Right lobe of liver (tissue), 6 donors: ENCODE data around the gene PRKAR1B. TPM values are rescaled to one million over a fixed set of nuclear protein-coding genes. Genes with fewer than 3 reads are reported as not detected.
A peak's percentile ranks its signal among the peaks of the same experiment; 100 is the strongest.

Experiments
- ATAC-seq, 4 donors: fragments of 200-7000 bp; cut with Tn5 transposase; one replicate each; pipeline ENCODE4 v1.9.1; 2020; ENCODE audit warnings: mild to moderate bottlenecking in 4 of 4, moderate library complexity in 4 of 4
- DNase-seq, 3 donors: peaks; one replicate each; pipeline ENCODE4 v3.0.0-alpha.2; 2020
- H3K27ac ChIP-seq, 3 donors: fragments of 200-600 bp; one replicate each; pipeline ENCODE4 v1.8.0; 2022
- H3K27me3 ChIP-seq, 2 donors: fragments of 200-600 bp; one replicate each; pipeline ENCODE4 v1.8.0; 2022
- H3K36me3 ChIP-seq, 4 donors: fragments of 200-600 bp; sonication (generic) in 1 of 4; one replicate each; pipeline versions ENCODE4 v1.5.1 to v1.8.0; 2017 to 2022; ENCODE audit warnings: control low read depth in 1 of 4
- H3K4me1 ChIP-seq, 4 donors: fragments of 200-600 bp; sonication (generic) in 1 of 4; one replicate each; pipeline versions ENCODE4 v1.5.1 to v1.8.0; 2017 to 2022; ENCODE audit warnings: control low read depth in 1 of 4
- H3K4me3 ChIP-seq, 3 donors: fragments of 200-600 bp; one replicate each; pipeline ENCODE4 v1.8.0; 2022
- H3K9me3 ChIP-seq, 4 donors: fragments of 200-600 bp; sonication (generic) in 1 of 4; one replicate each; pipeline versions ENCODE4 v1.5.1 to v1.8.0; 2017 to 2022; ENCODE audit warnings: control low read depth in 1 of 4
- POLR2A ChIP-seq: fragments of 450-650 bp; IDR thresholded peaks from one replicate; pipeline ENCODE4 v1.6.1; 2017; ENCODE audit warnings: antibody characterized with exemption, mild to moderate bottlenecking
- WGBS: methylation state at CpG from one replicate; pipeline ENCODE4 v1.1.6; 2018; ENCODE audit warnings: low coverage, low lambda C conversion rate; ENCODE audit not compliant: insufficient coverage; ENCODE audit errors: missing lambda C conversion rate; 5-methylcytosine and 5-hydroxymethylcytosine counted together
- intact Hi-C, 2 donors: fragments of 100-400 bp; cut with DNase I; formaldehyde crosslinking; loops; one replicate each; pipeline versions ENCODE4 v1.11.2 to v1.14.1; 2022
- total RNA-seq, 6 experiments: library from RNA; depleted of rRNA in 2 of 6; stranded (reverse); fragments of >200 nt in 2 of 6; fragmentation: NEBNext Ultra II Directional in 3 of 6; extraction: Animal tissue kit (Norgen Biotek cat#: 25700) in 3 of 6; gene quantifications; one replicate each; pipeline versions ENCODE4 v1.1.0 to v1.2.4, GENCODE V29; 2016 to 2023
- TF ChIP-seq, protein P1 (sequence below), 4 donors: fragments of 200-600 bp in 3 of 4; fragments of 450-650 bp in 1 of 4; IDR thresholded peaks; one replicate each; pipeline versions ENCODE4 v1.5.1 to v1.8.0; 2016 to 2022; ENCODE audit warnings: antibody characterized with exemption in 4 of 4, mild to moderate bottlenecking in 2 of 4
- donor health status: DM: no; HTN: yes; CAD: no.
- donor health status: DM: no; HTN: no; CAD: no.
- donor health status: DM: no; HTN: no; CAD: no.
- donor health status: DM: no; HTN: yes; CAD: no.
- donor health status: DM: no; HTN: yes; CAD: no.

PRKAR1B gene
- total RNA-seq, 6 experiments from 2014 or later = 4.7 to 20.8 (median 11.3) TPM

DNA sequence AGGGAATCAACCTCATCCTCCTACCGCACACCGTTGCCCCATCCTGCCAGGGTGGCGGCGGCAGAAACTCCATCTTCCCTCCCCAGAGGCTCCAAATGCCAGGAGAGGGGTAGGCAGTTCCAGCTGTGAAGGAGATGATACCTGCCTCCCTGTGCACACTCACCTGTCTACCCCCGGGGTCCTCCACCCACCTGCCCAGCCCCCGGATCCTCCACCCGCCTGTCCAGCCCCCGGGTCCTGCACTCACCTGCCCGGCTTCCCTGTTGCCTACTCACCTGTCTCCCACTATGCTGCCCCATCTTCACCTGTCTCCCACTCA, 14.0 kb downstream of the PRKAR1B start:
- Histone ChIP-seq H3K4me1 (no peaks in the 10 kb centered on the region), H3K27ac (no peak overlapping the region), H3K4me3 (no peak overlapping the region), H3K9me3 (no peaks in the 10 kb centered on the region), H3K27me3 (no peaks in the 10 kb centered on the region), H3K36me3 (no peaks in the 10 kb centered on the region)
- ATAC-seq (peak in 1 of 4 donors; percentile 5), DNase-seq (no peak)
- intact Hi-C loops = no loop called here
- 100% methylated on average over 4 of the region's 9 CpGs for WGBS
- TF ChIP-seq, protein P1, sequence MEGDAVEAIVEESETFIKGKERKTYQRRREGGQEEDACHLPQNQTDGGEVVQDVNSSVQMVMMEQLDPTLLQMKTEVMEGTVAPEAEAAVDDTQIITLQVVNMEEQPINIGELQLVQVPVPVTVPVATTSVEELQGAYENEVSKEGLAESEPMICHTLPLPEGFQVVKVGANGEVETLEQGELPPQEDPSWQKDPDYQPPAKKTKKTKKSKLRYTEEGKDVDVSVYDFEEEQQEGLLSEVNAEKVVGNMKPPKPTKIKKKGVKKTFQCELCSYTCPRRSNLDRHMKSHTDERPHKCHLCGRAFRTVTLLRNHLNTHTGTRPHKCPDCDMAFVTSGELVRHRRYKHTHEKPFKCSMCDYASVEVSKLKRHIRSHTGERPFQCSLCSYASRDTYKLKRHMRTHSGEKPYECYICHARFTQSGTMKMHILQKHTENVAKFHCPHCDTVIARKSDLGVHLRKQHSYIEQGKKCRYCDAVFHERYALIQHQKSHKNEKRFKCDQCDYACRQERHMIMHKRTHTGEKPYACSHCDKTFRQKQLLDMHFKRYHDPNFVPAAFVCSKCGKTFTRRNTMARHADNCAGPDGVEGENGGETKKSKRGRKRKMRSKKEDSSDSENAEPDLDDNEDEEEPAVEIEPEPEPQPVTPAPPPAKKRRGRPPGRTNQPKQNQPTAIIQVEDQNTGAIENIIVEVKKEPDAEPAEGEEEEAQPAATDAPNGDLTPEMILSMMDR (IDR thresholded peaks at IDR 0.05) = no peak
- TF ChIP-seq POLR2A = no peak

DNA sequence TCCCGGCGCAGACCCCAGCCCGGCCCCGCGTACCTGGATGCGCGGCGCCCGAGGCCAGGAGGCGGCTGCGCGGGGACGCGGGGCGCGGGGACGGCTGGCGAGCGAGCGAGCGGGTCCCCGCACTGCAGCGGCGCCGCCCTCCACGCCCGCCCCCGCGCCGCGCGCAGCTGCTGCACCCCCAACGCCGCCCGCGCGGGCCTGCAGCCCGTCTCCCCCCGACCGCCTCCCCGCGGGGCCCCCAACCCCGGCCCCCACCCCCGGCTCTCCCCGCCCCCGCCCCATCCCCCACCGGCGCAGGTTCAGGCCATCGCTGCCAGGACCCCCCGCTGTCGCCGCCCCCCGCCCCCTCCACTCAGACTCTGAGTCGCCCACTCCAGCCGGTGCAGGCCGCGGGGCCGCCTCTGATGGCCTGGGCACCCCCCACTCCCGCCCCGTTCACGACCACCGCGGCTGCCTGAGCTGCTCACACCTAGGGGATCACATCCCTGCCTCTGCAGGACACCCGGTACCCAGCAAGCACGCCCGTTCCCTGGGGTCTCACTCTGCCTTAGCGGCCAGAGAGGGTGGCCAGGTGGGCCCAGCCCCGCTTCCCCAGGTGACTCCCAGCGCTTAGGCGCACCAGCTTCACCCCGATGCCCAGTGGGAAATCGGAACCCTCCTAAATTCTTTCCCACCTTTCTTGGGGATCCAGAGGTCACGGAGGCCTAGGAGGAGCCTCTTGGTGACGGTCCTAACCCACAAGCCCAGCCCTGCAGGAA, 14.5 kb downstream of the PRKAR1B start:
- Histone ChIP-seq H3K27ac (no peak overlapping the region), H3K4me1 (no peaks in the 10 kb centered on the region), H3K27me3 (no peaks in the 10 kb centered on the region), H3K4me3 (peak overlapping the region in 2 of 3 donors; percentile 18 to 31), H3K9me3 (no peaks in the 10 kb centered on the region), H3K36me3 (no peaks in the 10 kb centered on the region)
- ATAC-seq (peak in 1 of 4 donors; percentile 20), DNase-seq (peak in 1 of 3 donors; percentile 36)
- intact Hi-C loops = no loop called here
- WGBS = 43% methylated on average over 8 of the region's 74 CpGs
- no peak for TF ChIP-seq POLR2A
- TF ChIP-seq, protein P1 (IDR thresholded peaks at IDR 0.05) = no peak

DNA sequence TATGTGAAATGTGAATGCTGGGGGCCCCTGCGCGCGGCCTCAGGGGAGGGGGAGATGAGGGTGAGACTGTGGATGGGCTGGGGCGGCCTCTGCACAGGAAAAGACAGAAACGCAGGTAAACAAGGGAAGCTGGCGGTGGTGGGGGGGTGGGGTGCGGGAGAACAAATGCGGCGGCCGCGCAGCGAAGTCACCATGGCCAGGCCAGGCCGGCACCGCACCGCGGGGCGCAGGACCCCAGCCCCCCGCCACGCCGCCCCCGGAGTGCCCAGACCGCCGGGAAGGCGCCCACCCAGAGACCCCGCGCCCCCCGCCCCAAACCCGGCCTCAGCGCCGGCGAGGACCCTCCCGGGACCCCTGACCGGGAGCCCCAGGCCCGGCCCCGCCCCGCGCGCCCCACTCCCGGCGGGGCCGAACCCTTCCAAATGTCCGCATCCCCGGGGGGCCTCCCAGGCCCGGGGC, 15.1 kb downstream of the PRKAR1B start:
- H3K27me3 ChIP-seq = no peaks in the 10 kb centered on the region
- 24% methylated on average over 3 of the region's 44 CpGs for WGBS
- TF ChIP-seq, protein P1 (IDR thresholded peaks at IDR 0.05) = no peak
- no peak for TF ChIP-seq POLR2A
- intact Hi-C loops = no loop called here
- H3K4me1 ChIP-seq = no peaks in the 10 kb centered on the region
- H3K27ac ChIP-seq = no peak overlapping the region
- H3K4me3 ChIP-seq = peak overlapping the region; percentile 18 to 31 (median 21)
- H3K36me3 ChIP-seq = no peaks in the 10 kb centered on the region
- H3K9me3 ChIP-seq = no peaks in the 10 kb centered on the region
- DNase-seq (peak in 1 of 3 donors; percentile 35), ATAC-seq (no peak)

DNA sequence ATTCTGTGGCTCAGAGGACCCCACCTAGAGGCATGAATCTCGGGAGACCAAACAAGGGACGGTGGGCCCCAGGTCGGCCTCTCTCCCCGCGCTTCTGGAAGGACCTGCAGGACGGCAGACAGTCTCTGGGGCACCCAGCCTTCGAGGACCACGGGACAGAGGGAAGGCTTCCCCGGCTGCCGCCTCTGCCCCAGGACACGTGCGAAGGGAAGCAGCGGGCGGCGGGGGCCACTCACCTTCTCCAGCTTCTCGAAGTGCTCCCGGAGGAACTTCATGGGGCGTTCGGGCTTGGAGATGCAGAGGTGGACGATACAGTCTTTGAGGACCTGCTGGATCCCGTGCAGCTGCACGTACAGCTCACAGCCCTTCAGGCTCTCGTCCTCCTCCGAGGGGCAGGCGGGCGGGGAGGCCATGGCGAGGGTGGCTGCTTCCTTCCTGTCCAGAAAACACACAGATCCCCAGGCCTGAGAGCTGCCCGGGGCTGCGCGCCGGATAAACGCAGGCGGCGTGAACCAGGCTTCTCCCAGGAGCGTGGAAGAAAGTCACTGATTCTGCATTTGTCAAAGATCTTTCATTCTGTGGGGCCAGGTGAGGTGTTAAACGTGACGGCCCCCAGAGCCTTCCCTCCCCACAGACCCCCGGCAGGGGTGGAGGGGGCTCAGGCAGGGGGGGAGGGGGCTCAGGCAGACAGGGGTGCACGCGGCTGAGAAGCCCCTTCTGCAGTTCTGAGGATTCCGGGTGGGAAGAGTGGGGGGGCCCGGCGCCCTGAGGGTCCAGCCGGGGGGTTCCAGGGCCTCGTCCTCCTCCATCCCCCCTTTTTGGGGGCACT, 15.8 kb downstream of the PRKAR1B start:
- TF ChIP-seq, protein P1 (IDR thresholded peaks at IDR 0.05) = no peak
- no peak for TF ChIP-seq POLR2A
- Histone ChIP-seq H3K4me3 (peak overlapping the region; percentile 18 to 31 (median 21)), H3K36me3 (no peaks in the 10 kb centered on the region), H3K9me3 (no peaks in the 10 kb centered on the region), H3K27me3 (no peaks in the 10 kb centered on the region), H3K4me1 (no peaks in the 10 kb centered on the region), H3K27ac (no peak overlapping the region)
- DNase-seq = no peak
- WGBS = 60% methylated on average over 13 of the region's 45 CpGs
- ATAC-seq = peak; percentile 47 to 61 (median 52)
- intact Hi-C loops = no loop called here
